ENCODE measurements around the gene CBX2.

Gene CBX2

GRCh38 chr17:79735096-79735495 is 42.9 kb upstream of the CBX2 start:
- no peak for TF ChIP-seq REST (IDR thresholded peaks at IDR 0.05; ENCODE audit: insufficient read depth in 1 of 2, low read depth in 2 of 2, low read length in 2 of 2)
- TF ChIP-seq SIN3A (IDR thresholded peaks at IDR 0.05; ENCODE audit: borderline replicate concordance, insufficient read depth, low read length) = no peak
- no peak for TF ChIP-seq POLR2AphosphoS5 (IDR thresholded peaks at IDR 0.05; ENCODE audit: low read depth, low read length)
- TF ChIP-seq FOXP2 (optimal IDR thresholded peaks at IDR 0.05; ENCODE audit: borderline replicate concordance, extremely low read depth, extremely low read length, insufficient read depth) = no peak
- no peak for TF ChIP-seq TAF1 (IDR thresholded peaks at IDR 0.05; ENCODE audit: borderline replicate concordance, insufficient read depth, low read length)

DNA sequence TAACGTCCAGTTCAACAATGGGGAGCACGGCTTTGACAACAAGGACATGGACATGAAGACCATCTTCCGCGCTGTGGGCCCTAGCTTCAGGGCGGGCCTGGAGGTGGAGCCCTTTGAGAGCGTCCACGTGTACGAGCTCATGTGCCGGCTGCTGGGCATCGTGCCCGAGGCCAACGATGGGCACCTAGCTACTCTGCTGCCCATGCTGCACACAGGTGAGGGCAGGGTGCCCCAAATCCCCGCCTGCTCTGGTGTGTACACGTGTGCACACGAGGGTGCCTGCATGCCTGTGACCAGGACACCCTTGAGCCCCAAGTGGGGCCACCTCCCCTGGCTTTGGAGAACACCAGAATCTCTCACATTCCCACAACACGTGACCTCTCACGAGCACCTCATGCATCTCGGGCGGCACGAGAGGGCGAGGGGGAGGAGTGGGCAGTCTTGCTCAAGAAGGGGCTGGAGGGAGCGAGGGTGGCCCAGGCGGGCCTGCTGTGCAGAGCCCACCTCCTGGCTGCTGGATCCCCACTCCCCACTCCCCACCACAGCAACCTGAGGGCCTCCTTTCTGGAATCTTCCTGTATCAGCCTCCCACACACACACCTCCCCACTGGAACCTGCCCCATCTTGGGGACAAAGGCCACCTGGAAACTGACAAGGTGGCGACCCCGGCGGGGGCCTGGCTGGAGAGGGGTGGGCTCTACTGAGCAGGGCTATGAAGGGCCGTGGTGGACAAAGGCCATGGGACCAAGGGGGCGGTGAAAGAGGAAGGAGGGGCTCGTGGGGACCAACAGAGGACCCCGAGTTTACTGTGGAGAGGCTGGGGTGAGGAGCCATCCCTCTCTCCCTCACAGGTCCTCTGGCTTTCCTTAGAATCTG is 40.7 kb upstream of the CBX2 start:
- no peak for TF ChIP-seq FOXP2 (optimal IDR thresholded peaks at IDR 0.05; ENCODE audit: borderline replicate concordance, extremely low read depth, extremely low read length, insufficient read depth)
- TF ChIP-seq POLR2AphosphoS5 (IDR thresholded peaks at IDR 0.05; ENCODE audit: low read depth, low read length) = no peak
- TF ChIP-seq REST (IDR thresholded peaks at IDR 0.05; ENCODE audit: insufficient read depth in 1 of 2, low read depth in 2 of 2, low read length in 2 of 2) = no peak
- no peak for TF ChIP-seq SIN3A (IDR thresholded peaks at IDR 0.05; ENCODE audit: borderline replicate concordance, insufficient read depth, low read length)
- TF ChIP-seq TAF1 (IDR thresholded peaks at IDR 0.05; ENCODE audit: borderline replicate concordance, insufficient read depth, low read length) = no peak

DNA sequence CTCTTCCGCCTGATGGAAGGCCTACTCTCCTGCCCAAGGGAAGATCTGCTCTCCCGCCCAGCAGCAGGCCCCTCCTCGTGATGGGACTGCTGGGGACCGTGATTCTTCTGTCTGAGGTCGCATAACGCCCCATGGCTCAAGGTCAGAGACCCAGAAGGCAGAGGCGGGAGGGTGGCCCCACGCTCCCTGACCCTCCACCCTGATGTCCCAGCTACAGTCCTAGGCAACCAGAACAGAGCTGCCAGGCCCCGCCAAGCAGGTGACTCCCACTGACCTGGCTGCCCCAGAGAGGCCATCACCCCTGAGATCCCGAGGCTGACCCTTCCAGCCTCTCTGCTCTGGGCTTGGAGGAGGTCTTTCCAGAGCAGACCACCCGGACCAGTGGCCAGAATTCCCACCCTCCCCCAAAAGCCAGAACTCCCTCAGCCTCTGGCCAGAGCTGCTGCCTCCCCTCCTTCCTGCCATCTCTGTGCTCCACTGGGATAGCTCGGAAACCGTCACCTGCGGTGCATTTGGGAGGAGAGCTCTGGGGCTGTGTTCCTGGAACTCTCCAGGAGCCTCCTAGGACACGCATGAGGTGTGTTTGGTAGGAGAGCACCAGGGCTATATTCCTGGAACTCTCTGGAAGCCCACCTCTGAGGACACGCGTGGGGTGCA is 39.9 kb upstream of the CBX2 start:
- TF ChIP-seq TAF1 (IDR thresholded peaks at IDR 0.05; ENCODE audit: borderline replicate concordance, insufficient read depth, low read length) (no peak), SIN3A (IDR thresholded peaks at IDR 0.05; ENCODE audit: borderline replicate concordance, insufficient read depth, low read length) (no peak), REST (IDR thresholded peaks at IDR 0.05; ENCODE audit: insufficient read depth in 1 of 2, low read depth in 2 of 2, low read length in 2 of 2) (no peak), FOXP2 (optimal IDR thresholded peaks at IDR 0.05; ENCODE audit: borderline replicate concordance, extremely low read depth, extremely low read length, insufficient read depth) (no peak), POLR2AphosphoS5 (IDR thresholded peaks at IDR 0.05; ENCODE audit: low read depth, low read length) (no peak)

GRCh38 chr17:79738643-79739042 is 39.3 kb upstream of the CBX2 start:
- TF ChIP-seq FOXP2 (optimal IDR thresholded peaks at IDR 0.05; ENCODE audit: borderline replicate concordance, extremely low read depth, extremely low read length, insufficient read depth) = no peak
- no peak for TF ChIP-seq POLR2AphosphoS5 (IDR thresholded peaks at IDR 0.05; ENCODE audit: low read depth, low read length)
- no peak for TF ChIP-seq REST (IDR thresholded peaks at IDR 0.05; ENCODE audit: insufficient read depth in 1 of 2, low read depth in 2 of 2, low read length in 2 of 2)
- TF ChIP-seq TAF1 (IDR thresholded peaks at IDR 0.05; ENCODE audit: borderline replicate concordance, insufficient read depth, low read length) = no peak
- no peak for TF ChIP-seq SIN3A (IDR thresholded peaks at IDR 0.05; ENCODE audit: borderline replicate concordance, insufficient read depth, low read length)
